D721Med (cell line): ENCODE data around the gene SRP14.
"Not testable (repeated sequence)": the region's sequence is repeated elsewhere in the genome, so short reads cannot be mapped to it uniquely, and the experiment has no call there.

Source experiments
- DNase-seq: peaks from one replicate; pipeline ENCODE4 v3.0.0; 2011; ENCODE audit warnings: low spot score; ENCODE audit not compliant: insufficient read length
- FAIRE-seq: peaks from 2 replicates; lab custom pipeline; 2011; peaks lifted over from hg19 to GRCh38; lab: Jason Lieb, UNC
- TF ChIP-seq, protein P1 (sequence below): IDR thresholded peaks from 2 replicates; pipeline ENCODE4 v1.5.1; 2012; ENCODE audit warnings: mild to moderate bottlenecking, control low read depth; ENCODE audit not compliant: insufficient read depth; ENCODE audit errors: missing control alignments

The SRP14 gene

DNA sequence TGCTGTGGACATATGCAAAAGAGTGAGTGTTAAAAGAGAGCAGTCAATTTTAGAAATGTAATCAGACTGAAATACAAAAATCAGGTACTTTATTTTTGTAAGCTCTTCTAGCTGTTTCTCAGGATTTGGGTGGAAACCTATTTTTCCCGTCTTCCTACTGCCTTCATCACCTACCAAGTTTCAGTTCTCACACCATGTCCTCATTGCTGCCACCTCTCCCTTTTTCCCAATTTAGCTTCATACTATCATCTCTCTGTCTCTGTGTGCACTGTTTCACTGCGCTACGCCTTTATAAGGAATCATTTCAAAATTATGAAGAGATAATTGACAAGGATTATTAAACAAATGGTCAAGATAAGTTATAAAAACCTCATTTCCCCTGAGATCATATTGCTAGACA is 7.7 kb downstream of the SRP14 start:
- DNase-seq (no peak), FAIRE-seq (no peak)
- TF ChIP-seq, protein P1, sequence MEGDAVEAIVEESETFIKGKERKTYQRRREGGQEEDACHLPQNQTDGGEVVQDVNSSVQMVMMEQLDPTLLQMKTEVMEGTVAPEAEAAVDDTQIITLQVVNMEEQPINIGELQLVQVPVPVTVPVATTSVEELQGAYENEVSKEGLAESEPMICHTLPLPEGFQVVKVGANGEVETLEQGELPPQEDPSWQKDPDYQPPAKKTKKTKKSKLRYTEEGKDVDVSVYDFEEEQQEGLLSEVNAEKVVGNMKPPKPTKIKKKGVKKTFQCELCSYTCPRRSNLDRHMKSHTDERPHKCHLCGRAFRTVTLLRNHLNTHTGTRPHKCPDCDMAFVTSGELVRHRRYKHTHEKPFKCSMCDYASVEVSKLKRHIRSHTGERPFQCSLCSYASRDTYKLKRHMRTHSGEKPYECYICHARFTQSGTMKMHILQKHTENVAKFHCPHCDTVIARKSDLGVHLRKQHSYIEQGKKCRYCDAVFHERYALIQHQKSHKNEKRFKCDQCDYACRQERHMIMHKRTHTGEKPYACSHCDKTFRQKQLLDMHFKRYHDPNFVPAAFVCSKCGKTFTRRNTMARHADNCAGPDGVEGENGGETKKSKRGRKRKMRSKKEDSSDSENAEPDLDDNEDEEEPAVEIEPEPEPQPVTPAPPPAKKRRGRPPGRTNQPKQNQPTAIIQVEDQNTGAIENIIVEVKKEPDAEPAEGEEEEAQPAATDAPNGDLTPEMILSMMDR: no peak

DNA sequence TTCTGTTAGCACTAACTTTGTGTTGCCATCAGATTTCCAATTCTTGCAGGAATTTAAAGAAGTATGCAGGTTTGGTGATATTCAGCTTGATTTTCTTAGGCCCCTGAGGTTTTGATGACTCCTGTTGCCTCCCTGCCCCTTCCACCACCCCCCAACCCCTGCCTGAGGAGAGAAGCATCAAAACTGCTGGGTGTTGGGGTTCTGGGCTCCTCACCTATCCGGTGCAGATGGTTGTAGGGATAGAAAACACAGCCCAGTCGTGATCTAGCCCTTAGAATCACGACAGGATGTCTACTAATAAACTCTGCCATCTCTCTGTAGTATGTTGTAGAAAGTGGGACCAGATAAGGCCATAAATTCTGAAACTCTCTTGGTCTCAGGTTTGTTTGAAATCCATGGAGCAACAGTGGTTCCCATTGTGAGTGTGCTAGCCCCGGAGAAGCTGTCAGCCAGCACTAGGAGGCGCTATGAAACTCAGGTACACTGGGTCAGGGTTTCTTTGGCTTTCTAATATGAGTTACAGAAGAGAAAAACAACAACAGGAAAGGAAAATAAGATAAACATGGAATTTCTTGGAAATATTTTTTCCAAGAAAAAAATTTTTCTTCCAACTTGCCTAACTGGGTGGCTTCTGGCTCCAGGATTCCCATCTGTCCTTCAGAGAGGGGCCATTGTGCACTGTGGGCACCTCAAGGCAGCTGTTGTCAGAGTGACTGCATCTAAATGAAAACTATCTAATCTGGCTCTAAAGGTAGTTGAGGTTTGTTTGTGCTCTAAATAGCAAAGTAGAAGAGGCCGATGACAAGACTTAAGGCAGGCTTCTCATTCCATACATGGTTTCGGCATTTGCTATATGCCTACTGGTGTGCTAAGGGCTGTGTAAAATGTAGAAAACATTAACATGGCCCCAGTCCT is 8.7 kb downstream of the SRP14 start:
- TF ChIP-seq, protein P1: peak; percentile 34
- no peak for DNase-seq
- FAIRE-seq: no peak

DNA sequence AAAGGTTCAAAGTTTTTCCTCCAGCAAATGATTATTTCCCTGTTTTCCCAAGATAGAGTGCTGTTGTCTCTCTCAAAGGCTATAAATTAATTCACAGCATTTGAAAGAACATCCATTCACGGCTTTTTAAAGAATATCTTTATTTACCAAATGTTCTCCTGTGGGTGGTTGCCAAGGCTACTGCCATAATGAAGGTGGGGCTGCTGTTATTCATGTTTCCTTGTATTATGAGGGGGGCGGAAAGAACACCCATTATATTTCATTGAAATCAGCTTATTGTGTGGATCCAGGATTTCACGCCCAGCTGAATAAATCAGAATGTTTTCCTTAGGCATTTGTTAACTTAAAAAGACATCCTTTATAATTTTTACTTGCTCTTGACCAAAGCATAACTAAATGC is 10.1 kb downstream of the SRP14 start:
- TF ChIP-seq, protein P1: no peak
- DNase-seq (no peak), FAIRE-seq (no peak)

DNA sequence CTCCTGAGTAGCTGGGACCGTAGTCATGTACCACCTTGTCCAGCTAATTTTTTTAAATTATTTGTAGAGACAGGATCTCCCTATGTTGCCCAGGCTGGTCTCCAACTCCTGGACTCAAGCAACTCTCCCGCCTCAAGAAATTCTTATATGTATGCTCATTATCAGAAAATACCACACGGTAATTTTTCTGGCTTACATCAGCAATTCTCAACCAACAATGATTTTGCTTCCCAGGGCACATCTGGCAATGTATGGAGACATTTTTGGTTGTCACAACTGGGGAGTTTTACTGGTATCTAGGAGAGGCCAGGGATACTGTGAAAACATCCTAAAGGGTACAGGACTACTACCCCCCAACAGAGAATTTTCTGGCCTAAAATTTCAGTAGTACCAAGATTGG is 10.8 kb downstream of the SRP14 start:
- TF ChIP-seq, protein P1: no peak
- FAIRE-seq (no peak), DNase-seq (no peak)

DNA sequence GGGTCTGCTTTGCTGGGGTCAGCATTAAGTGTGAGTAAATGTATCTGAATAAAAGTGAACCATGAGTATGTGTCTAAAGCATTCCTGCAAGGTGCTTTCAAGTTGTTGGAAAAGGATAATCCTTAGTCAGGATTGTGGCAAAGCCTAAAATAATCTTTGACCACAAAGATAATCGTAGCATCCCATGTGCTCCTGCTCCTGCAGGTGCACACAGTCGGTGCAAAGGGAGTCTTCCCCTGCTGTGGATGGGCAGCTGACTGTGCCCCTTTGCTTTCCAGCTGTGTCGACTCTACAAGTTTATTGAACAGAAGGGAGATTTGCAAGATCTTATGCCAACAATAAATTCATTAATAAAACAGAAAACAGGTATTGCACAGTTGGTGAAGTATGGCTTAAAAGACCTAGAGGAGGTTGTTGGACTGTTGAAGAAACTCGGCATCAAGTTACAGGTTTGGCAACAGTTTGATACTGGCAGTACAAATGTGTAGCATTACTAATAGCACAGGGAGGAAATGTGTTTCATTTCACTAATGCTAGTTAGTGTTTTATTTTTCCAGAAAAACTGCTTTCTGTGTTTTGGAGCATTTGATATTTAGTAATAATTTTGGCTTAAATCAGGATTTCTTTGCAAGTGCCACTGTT is 22.6 kb downstream of the SRP14 start:
- no peak for DNase-seq
- TF ChIP-seq, protein P1: no peak
- no peak for FAIRE-seq

DNA sequence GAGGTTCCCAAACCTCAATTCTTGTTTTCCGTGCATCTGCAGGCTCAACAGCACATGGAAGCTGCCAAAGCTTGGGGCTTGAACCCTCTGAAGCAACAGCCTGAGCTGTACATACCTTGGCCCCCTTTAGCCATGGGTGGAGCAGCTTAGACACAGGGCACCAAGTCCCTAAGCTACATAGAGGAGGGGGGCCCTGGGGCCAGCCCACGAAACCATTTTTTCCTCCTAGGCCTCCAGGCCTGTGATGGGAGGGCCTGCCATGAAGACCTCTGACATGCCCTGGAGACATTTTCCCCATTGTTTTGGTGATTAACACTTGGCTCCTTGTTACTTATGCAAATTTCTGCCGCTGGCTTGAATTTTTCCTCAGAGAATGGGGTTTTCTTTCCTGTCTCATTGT is 24.6 kb downstream of the SRP14 start:
- DNase-seq (no peak), FAIRE-seq (no peak)
- TF ChIP-seq, protein P1: no peak

DNA sequence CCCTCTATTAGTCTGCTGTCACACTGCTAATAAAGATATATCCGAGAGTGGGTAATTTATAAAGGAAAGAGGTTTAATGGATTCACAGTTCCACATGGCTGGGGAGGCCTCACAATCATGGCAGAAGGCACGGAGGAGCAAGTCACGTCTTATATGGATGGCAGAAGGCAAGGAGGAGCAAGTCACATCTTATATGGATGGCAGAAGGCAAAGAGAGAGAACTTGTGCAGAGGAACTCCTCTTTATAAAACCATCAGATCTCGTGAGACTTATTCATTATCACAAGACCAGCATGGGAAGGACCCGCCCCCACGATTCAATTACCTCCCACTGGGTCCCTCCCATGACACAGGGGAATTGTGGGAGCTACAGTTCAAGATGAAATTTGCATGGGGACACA is 25.6 kb downstream of the SRP14 start:
- not testable (repeated sequence) for FAIRE-seq, DNase-seq
